Astrocyte (in vitro differentiated cells and primary cell): ENCODE data around the gene CDC34.

ENCODE experiments used
- CTCF ChIP-seq: IDR thresholded peaks from 2 replicates; pipeline ENCODE4 v1.5.1; 2011; ENCODE audit warnings: low read depth, mild to moderate bottlenecking, inconsistent platforms, low read length, moderate library complexity; ENCODE audit not compliant: insufficient read depth
- EZH2 ChIP-seq: IDR thresholded peaks from 2 replicates; pipeline ENCODE4 v1.6.1; 2012; ENCODE audit warnings: mild to moderate bottlenecking, low read length, inconsistent platforms; ENCODE audit not compliant: insufficient read depth

DNA sequence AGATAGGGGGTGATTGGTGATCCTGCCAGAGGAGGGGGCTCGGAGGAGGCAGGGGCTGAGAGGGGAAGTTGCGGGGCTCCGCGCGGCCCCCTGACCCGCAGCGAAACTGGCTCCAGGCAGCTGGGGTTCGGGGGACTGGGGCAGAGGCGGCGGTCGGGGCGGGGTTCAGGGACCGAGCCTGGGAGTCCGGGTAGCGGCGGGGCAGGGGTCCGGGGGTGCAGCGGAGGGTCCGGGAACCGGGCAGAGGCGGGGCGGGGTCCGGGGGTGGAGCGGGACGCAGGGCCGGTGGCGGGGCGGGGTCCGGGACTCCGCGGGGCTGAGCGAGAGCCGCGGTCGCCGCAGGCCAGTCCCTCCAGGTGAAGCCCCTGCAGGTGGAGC is 34.1 kb upstream of the CDC34 start:
- TF ChIP-seq CTCF, result no peak
- TF ChIP-seq EZH2, result no peak
